Nephron (organoid): ENCODE measurements around the gene WDTC1.

ENCODE experiments used
- H3K27ac Mint-ChIP-seq, 3 experiments: 2 replicates each; pipeline ENCODE4 v1.8.0; 2020; ENCODE audit warnings: mixed read lengths in 3 of 3, mild to moderate bottlenecking in 2 of 3, moderate library complexity in 1 of 3
- H3K27me3 Mint-ChIP-seq: 2 replicates; pipeline ENCODE4 v1.8.0; 2021; ENCODE audit warnings: low read depth, mild to moderate bottlenecking, moderate library complexity, mixed read lengths
- H3K36me3 Mint-ChIP-seq: 2 replicates; pipeline ENCODE4 v1.8.0; 2020; ENCODE audit warnings: low read depth, mixed read lengths
- H3K4me1 Mint-ChIP-seq: 2 replicates; pipeline ENCODE4 v1.8.0; 2020; ENCODE audit warnings: mixed read lengths
- H3K4me3 Mint-ChIP-seq, 3 experiments: 2 replicates each; pipeline ENCODE4 v1.8.0; 2020; ENCODE audit warnings: mild to moderate bottlenecking in 3 of 3, mixed read lengths in 3 of 3, moderate library complexity in 2 of 3
- H3K9me3 Mint-ChIP-seq: 2 replicates; pipeline ENCODE4 v1.8.0; 2020; ENCODE audit warnings: mixed read lengths
- TF ChIP-seq, protein P1 (sequence below), 3 experiments: fragments of 200-600 bp; sonication (generic); IDR thresholded peaks; one replicate each; pipeline ENCODE4 v1.5.0; 2021; ENCODE audit warnings: antibody characterized with exemption in 3 of 3; ENCODE audit not compliant: unreplicated experiment in 3 of 3

WDTC1 gene

DNA sequence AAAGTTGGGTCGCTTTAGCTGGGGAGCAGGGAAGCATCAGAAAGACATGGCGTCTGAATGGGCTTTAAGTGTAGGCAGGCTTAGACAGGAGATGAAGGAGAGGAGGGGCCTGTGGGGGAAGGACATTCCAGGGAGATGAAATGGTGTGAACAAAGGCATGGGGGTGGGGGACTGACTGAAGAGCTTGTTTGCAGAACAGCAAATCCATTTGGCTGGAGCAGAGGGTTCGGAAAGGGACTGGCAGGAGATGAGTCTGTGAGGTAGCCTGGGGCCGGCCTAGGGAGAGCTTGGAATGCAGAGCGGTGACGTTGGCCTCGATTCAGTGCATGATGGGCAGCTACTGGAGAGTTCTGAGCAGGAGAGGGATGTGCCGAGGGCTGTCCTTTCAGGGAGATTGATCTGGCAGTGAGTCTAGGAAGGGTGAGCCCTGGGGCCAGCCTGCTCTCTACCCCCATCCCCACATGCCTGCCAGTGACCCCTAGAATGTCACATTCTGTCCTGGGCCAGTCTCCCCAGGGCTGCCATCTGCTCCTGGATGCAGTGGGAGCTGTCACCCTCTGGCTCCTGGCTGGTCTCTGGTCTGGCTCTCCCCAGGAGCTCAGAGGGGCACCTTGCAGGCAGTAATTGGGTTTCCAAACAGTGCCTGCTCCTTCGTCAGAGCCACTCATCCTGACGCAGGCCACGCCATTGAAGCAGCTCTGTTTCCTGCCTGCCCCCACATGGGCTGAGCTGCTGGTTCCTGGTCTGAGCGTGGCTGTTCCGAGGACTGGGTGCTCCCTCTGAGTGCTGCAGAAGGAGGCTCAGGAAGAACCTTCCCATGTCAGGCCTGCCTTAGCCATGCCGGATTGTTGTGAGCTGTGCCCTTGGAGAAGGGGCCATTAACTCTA lies 65.2 kb downstream of the WDTC1 start:
- peaks cover 18% of the 10 kb centered on the region for H3K36me3 Mint-ChIP-seq
- no peaks in the 10 kb centered on the region for H3K9me3 Mint-ChIP-seq
- H3K4me3 Mint-ChIP-seq = peak overlapping the region; percentile 16 to 52 (median 50)
- peak overlapping the region; percentile 99 to 100 (median 100) for H3K27ac Mint-ChIP-seq
- peaks cover 44% of the 10 kb centered on the region for H3K4me1 Mint-ChIP-seq
- TF ChIP-seq, protein P1, sequence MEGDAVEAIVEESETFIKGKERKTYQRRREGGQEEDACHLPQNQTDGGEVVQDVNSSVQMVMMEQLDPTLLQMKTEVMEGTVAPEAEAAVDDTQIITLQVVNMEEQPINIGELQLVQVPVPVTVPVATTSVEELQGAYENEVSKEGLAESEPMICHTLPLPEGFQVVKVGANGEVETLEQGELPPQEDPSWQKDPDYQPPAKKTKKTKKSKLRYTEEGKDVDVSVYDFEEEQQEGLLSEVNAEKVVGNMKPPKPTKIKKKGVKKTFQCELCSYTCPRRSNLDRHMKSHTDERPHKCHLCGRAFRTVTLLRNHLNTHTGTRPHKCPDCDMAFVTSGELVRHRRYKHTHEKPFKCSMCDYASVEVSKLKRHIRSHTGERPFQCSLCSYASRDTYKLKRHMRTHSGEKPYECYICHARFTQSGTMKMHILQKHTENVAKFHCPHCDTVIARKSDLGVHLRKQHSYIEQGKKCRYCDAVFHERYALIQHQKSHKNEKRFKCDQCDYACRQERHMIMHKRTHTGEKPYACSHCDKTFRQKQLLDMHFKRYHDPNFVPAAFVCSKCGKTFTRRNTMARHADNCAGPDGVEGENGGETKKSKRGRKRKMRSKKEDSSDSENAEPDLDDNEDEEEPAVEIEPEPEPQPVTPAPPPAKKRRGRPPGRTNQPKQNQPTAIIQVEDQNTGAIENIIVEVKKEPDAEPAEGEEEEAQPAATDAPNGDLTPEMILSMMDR (IDR thresholded peaks at IDR 0.05; ENCODE audit: unreplicated experiment in 3 of 3) = no peak
- H3K27me3 Mint-ChIP-seq = no peaks in the 10 kb centered on the region

DNA sequence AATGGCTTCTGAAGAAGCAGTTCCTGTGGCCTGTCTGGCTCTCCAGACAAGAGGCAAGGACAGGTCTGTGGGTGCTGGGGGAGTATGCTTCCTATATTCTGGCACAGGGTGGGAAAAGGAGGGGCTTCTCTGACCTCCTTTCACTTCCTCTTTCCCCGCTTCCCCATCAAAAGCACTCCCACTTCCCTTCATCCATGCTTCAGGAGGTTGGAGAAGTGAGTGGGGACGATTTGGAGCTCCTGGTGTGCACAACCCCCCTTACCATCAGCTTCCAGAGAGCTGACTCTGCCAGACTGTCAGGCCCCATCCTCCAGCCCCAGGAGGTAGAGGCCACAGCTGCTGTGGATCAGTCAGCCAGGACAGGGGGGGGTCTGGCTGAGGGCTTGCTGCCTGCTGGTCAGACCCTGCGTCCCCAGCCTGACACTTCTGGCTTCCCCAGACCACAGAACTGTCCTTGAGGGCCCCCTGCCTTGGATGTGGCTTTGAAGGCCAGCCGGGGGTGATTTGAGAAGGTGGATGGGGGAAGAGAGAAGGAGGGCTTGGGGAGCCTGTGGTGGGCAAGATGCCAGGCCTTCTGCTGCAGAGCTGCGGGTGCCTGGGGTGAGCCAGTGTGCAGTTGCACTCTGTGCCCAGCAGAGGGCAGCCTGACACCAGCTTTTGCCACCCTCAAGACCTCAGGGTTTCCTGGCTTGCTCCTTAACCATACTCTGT lies 66.1 kb downstream of the WDTC1 start:
- no peaks in the 10 kb centered on the region for H3K9me3 Mint-ChIP-seq
- peaks cover 46% of the 10 kb centered on the region for H3K4me1 Mint-ChIP-seq
- peak overlapping the region; percentile 99 to 100 (median 100) for H3K27ac Mint-ChIP-seq
- H3K4me3 Mint-ChIP-seq = peak overlapping the region; percentile 17 to 52 (median 24)
- no peaks in the 10 kb centered on the region for H3K27me3 Mint-ChIP-seq
- peaks cover 15% of the 10 kb centered on the region for H3K36me3 Mint-ChIP-seq
- TF ChIP-seq, protein P1 (IDR thresholded peaks at IDR 0.05; ENCODE audit: unreplicated experiment in 3 of 3) = peak; percentile 99

DNA sequence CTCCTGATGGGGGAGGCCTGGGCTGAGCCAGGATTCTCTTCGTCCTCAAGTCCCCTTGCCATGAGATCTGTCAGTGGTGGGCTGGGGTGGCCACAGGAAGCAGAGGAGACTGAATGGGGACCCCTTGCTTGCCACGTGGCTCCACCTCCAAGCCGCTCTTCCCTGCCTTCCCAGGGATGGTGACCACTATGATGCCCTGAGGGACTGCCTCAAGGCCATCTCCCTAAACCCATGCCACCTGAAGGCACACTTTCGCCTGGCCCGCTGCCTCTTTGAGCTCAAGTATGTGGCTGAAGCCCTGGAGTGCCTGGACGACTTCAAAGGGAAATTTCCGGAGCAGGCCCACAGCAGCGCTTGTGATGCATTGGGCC lies 66.6 kb downstream of the WDTC1 start:
- H3K4me1 Mint-ChIP-seq = peaks cover 52% of the 10 kb centered on the region
- peak overlapping the region in 1 of 3 experiments; percentile 24 for H3K4me3 Mint-ChIP-seq
- H3K27ac Mint-ChIP-seq = peak overlapping the region; percentile 99 to 100 (median 100)
- H3K27me3 Mint-ChIP-seq = no peaks in the 10 kb centered on the region
- H3K36me3 Mint-ChIP-seq = peaks cover 15% of the 10 kb centered on the region
- H3K9me3 Mint-ChIP-seq = no peaks in the 10 kb centered on the region
- TF ChIP-seq, protein P1 (IDR thresholded peaks at IDR 0.05; ENCODE audit: unreplicated experiment in 3 of 3) = no peak

DNA sequence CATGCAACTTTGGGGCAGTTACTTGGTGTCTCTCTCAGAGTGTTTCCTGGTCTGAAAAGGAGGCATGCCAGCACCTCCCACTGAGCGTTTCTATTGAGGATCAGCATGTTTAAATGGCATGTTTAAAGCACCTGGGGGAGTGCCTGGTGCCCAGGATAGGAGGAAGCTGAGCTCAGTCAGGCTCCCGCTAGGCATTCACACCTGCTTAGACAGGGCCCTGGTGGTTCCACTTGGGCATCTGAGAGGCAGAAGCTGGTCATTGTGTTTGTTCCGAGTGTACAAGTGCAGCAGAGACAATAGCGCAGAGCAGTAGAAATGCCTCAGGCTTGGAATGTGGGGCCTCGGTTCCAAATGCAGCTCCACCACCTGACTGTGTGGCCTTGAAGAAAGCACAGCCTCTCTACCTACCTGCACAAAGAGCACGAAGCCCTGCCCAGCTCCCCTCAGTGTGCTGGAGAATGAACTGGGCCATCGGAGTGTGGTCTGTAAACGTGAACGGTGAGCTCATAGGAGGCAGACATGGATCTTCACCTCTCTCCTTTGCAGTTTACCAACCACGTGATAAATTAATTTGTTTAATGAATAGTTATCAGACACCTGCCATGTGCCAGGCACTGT lies 67.3 kb downstream of the WDTC1 start:
- Mint-ChIP-seq H3K9me3 (no peaks in the 10 kb centered on the region), H3K4me3 (no peak overlapping the region), H3K36me3 (peaks cover 15% of the 10 kb centered on the region), H3K4me1 (peaks cover 51% of the 10 kb centered on the region), H3K27ac (peak overlapping the region; percentile 99 to 100 (median 100)), H3K27me3 (no peaks in the 10 kb centered on the region)
- TF ChIP-seq, protein P1 (IDR thresholded peaks at IDR 0.05; ENCODE audit: unreplicated experiment in 3 of 3) = no peak

DNA sequence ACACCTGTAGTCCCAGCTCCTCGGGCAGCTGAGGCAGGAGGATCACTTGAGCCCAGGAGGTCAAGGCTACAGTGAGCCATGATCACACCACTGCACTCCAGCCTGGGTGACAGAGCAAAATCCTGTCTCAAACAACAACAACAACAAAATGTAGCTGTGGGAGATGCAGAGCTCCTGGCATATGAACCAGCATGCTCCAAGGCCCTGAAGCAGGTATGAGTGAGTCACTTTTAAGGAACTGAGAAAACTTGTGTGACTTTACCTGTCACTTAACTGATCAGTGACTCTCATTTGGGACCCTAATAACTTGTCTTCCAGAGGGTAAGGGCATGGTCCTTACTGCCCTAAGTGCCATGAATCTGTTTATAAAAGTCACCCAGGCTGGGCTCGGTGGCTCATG lies 68.2 kb downstream of the WDTC1 start:
- no peak overlapping the region for H3K4me3 Mint-ChIP-seq
- peaks cover 15% of the 10 kb centered on the region for H3K36me3 Mint-ChIP-seq
- TF ChIP-seq, protein P1 (IDR thresholded peaks at IDR 0.05; ENCODE audit: unreplicated experiment in 3 of 3) = no peak
- H3K9me3 Mint-ChIP-seq = no peaks in the 10 kb centered on the region
- peaks cover 59% of the 10 kb centered on the region for H3K4me1 Mint-ChIP-seq
- no peaks in the 10 kb centered on the region for H3K27me3 Mint-ChIP-seq
- H3K27ac Mint-ChIP-seq = peak overlapping the region in 2 of 3 experiments; percentile 99 to 100
